Measurements from ENCODE around the gene KRT17.

The KRT17 gene

GRCh38 chr17:41659427-41660212, 35.2 kb upstream of the KRT17 start:
- Mint-ChIP-seq H3K4me3 (no peak overlapping the region), H3K27me3 (ENCODE audit: low read depth, poor library complexity) (peaks cover 19% of the 10 kb centered on the region), H3K4me1 (peaks cover 44% of the 10 kb centered on the region), H3K36me3 (ENCODE audit: low read depth) (no peaks in the 10 kb centered on the region), H3K9me3 (no peaks in the 10 kb centered on the region), H3K27ac (no peak overlapping the region)
- DNase-seq, result no peak
- no peak for TF ChIP-seq CTCF (IDR thresholded peaks at IDR 0.05)

GRCh38 chr17:41658846-41659245, 34.5 kb upstream of the KRT17 start:
- Mint-ChIP-seq H3K27ac (no peak overlapping the region), H3K4me1 (peaks cover 43% of the 10 kb centered on the region), H3K36me3 (ENCODE audit: low read depth) (no peaks in the 10 kb centered on the region), H3K9me3 (no peaks in the 10 kb centered on the region), H3K4me3 (no peak overlapping the region), H3K27me3 (ENCODE audit: low read depth, poor library complexity) (peaks cover 11% of the 10 kb centered on the region)
- no peak for DNase-seq
- no peak for TF ChIP-seq CTCF (IDR thresholded peaks at IDR 0.05)

- TF ChIP-seq CTCF (IDR thresholded peaks at IDR 0.05), result no peak
- Mint-ChIP-seq H3K36me3 (ENCODE audit: low read depth) (no peaks in the 10 kb centered on the region), H3K27ac (no peak overlapping the region), H3K27me3 (ENCODE audit: low read depth, poor library complexity) (peaks cover 8% of the 10 kb centered on the region), H3K4me3 (no peak overlapping the region), H3K4me1 (peaks cover 39% of the 10 kb centered on the region), H3K9me3 (no peaks in the 10 kb centered on the region)
- no peak for DNase-seq
These were observed 33.6 kb upstream of the KRT17 start for GRCh38 chr17:41657936-41658335.

GRCh38 chr17:41657176-41657754, 32.9 kb upstream of the KRT17 start:
- H3K27ac Mint-ChIP-seq, result peak overlapping the region; percentile 59
- H3K36me3 Mint-ChIP-seq (ENCODE audit: low read depth), result no peaks in the 10 kb centered on the region
- no peak for TF ChIP-seq CTCF (IDR thresholded peaks at IDR 0.05)
- peaks cover 8% of the 10 kb centered on the region for H3K27me3 Mint-ChIP-seq (ENCODE audit: low read depth, poor library complexity)
- H3K4me1 Mint-ChIP-seq, result peaks cover 39% of the 10 kb centered on the region
- no peak for DNase-seq
- no peak overlapping the region for H3K4me3 Mint-ChIP-seq
- H3K9me3 Mint-ChIP-seq, result no peaks in the 10 kb centered on the region

- no peak overlapping the region for H3K27ac Mint-ChIP-seq
These were observed 32.1 kb upstream of the KRT17 start for GRCh38 chr17:41656249-41657023.

More at GRCh38 chr17:41656249-41657023, 32.1 kb upstream of the KRT17 start:
- H3K9me3 Mint-ChIP-seq, result no peaks in the 10 kb centered on the region
- H3K36me3 Mint-ChIP-seq (ENCODE audit: low read depth), result no peaks in the 10 kb centered on the region
- no peak for TF ChIP-seq CTCF (IDR thresholded peaks at IDR 0.05)
- DNase-seq, result no peak
- H3K4me3 Mint-ChIP-seq, result no peak overlapping the region
- H3K27me3 Mint-ChIP-seq (ENCODE audit: low read depth, poor library complexity), result peaks cover 4% of the 10 kb centered on the region
- H3K4me1 Mint-ChIP-seq, result peaks cover 45% of the 10 kb centered on the region
